Gastrocnemius medialis (tissue), 4 donors: ENCODE measurements around the gene DNASE1L2. TPM values are rescaled to one million over a fixed set of nuclear protein-coding genes. Genes with fewer than 3 reads are reported as not detected.

ENCODE experiments used
- ATAC-seq, 2 donors: fragments of 150-250 bp; one replicate each; pipeline ENCODE4 v1.9.1; 2016
- DNase-seq, 2 donors: peaks; one replicate each; pipeline ENCODE4 v3.0.0-alpha.2; 2019
- H3K27ac ChIP-seq, 4 donors: fragments of 200-600 bp; sonication (generic); 1 replicate in 1 of 4; 2 replicates in 3 of 4; pipeline ENCODE4 v1.5.1; 2016 to 2018; ENCODE audit warnings: mild to moderate bottlenecking in 2 of 4, moderate library complexity in 1 of 4
- H3K27me3 ChIP-seq, 3 donors: fragments of 200-600 bp; sonication (generic) in 2 of 3; 1 replicate in 1 of 3; 2 replicates in 2 of 3; pipeline versions ENCODE4 v1.5.1 to v1.6.0; 2016 to 2019; ENCODE audit warnings: mild to moderate bottlenecking in 1 of 3, moderate library complexity in 1 of 3
- H3K36me3 ChIP-seq, 2 donors: fragments of 200-600 bp; sonication (generic) in 1 of 2; one replicate each; pipeline ENCODE4 v1.5.1; 2017 to 2018
- H3K4me1 ChIP-seq, 2 donors: fragments of 200-600 bp; sonication (generic) in 1 of 2; one replicate each; pipeline ENCODE4 v1.5.1; 2016 to 2017; ENCODE audit warnings: mild to moderate bottlenecking in 2 of 2
- H3K4me3 ChIP-seq, 4 donors: fragments of 200-600 bp; sonication (generic) in 3 of 4; 1 replicate in 1 of 4; 2 replicates in 3 of 4; pipeline ENCODE4 v1.5.1; 2016 to 2019; ENCODE audit warnings: mild to moderate bottlenecking in 2 of 4
- H3K9me3 ChIP-seq, 3 donors: fragments of 200-600 bp; sonication (generic) in 2 of 3; 1 replicate in 1 of 3; 2 replicates in 2 of 3; pipeline ENCODE4 v1.5.1; 2016 to 2019
- CTCF ChIP-seq, 5 experiments: fragments of 450-650 bp in 3 of 5; fragments of 200-600 bp in 2 of 5; sonication (generic) in 2 of 5; IDR thresholded peaks in 4 of 5; conservative IDR thresholded peaks in 1 of 5; 1 replicate in 4 of 5; 2 replicates in 1 of 5; pipeline ENCODE4 v1.5.1; 2016 to 2019; ENCODE audit warnings: antibody characterized with exemption in 5 of 5, mild to moderate bottlenecking in 3 of 5, moderate library complexity in 3 of 5
- POLR2A ChIP-seq, 2 donors: fragments of 450-650 bp; IDR thresholded peaks; one replicate each; pipeline ENCODE4 v1.6.1; 2017; ENCODE audit warnings: antibody characterized with exemption in 2 of 2, mild to moderate bottlenecking in 2 of 2, moderate library complexity in 2 of 2
- in situ Hi-C, 4 donors: fragments of 200-750 bp; cut with MboI; loops; one replicate each; pipeline versions ENCODE4 v1.15.0 to v1.8.0; 2017; ENCODE audit warnings: low sequenced_read_pairs in 4 of 4
- intact Hi-C: fragments of 100-400 bp; cut with DNase I; formaldehyde crosslinking; loops from one replicate; pipeline ENCODE4 v1.15.1; 2023; ENCODE audit warnings: low total_unique reads
- microRNA counts, 2 donors: library from miRNA; unstranded; fragments of <30 nt; microRNA quantifications; one replicate each; lab custom pipeline; 2016
- microRNA-seq, 2 donors: library from miRNA; unstranded; fragments of <30 nt; microRNA quantifications; one replicate each; pipeline ENCODE4, GENCODE V29; 2016; ENCODE audit warnings: borderline replicate concordance in 2 of 2
- total RNA-seq, 4 donors: library from RNA; depleted of rRNA; stranded (reverse); fragments of >200 nt; gene quantifications; one replicate each; pipeline versions ENCODE4 v1.1.0 to v1.2.3, GENCODE V29; 2016

The DNASE1L2 gene
- total RNA-seq, 4 donors from 2014 or later: 0.69 to 2.1 TPM; not detected in 2

GRCh38 chr16:2284797-2285576 lies 48.7 kb downstream of the DNASE1L2 start:
- intact Hi-C loops: no loop called here
- H3K9me3 ChIP-seq: no peaks in the 10 kb centered on the region
- H3K4me1 ChIP-seq: no peaks in the 10 kb centered on the region
- in situ Hi-C loops: no loop called here
- TF ChIP-seq POLR2A (IDR thresholded peaks at IDR 0.05): no peak
- no peak for TF ChIP-seq CTCF (IDR thresholded peaks at IDR 0.05 in 4 of 5, conservative IDR thresholded peaks at IDR 0.05 in 1 of 5)
- H3K4me3 ChIP-seq: no peak overlapping the region
- ATAC-seq (no peak), DNase-seq (no peak)
- H3K27ac ChIP-seq: no peak overlapping the region
- peaks cover 0 to 5% of the 10 kb centered on the region in 2 donors for H3K36me3 ChIP-seq
- no peaks in the 10 kb centered on the region for H3K27me3 ChIP-seq

GRCh38 chr16:2285731-2286191 lies 49.5 kb downstream of the DNASE1L2 start:
- in situ Hi-C loops: no loop called here
- Histone ChIP-seq H3K27me3 (no peaks in the 10 kb centered on the region), H3K9me3 (no peaks in the 10 kb centered on the region), H3K4me1 (no peaks in the 10 kb centered on the region), H3K36me3 (peaks cover 0 to 4% of the 10 kb centered on the region in 2 donors), H3K4me3 (no peak overlapping the region), H3K27ac (no peak overlapping the region)
- no peak for TF ChIP-seq POLR2A (IDR thresholded peaks at IDR 0.05)
- no peak for TF ChIP-seq CTCF (IDR thresholded peaks at IDR 0.05 in 4 of 5, conservative IDR thresholded peaks at IDR 0.05 in 1 of 5)
- DNase-seq (no peak), ATAC-seq (no peak)
- intact Hi-C loops: no loop called here

- Histone ChIP-seq H3K4me1 (no peaks in the 10 kb centered on the region), H3K27ac (no peak overlapping the region), H3K36me3 (no peaks in the 10 kb centered on the region), H3K9me3 (no peaks in the 10 kb centered on the region), H3K4me3 (no peak overlapping the region), H3K27me3 (no peaks in the 10 kb centered on the region)
- ATAC-seq: no peak
- no peak for TF ChIP-seq POLR2A (IDR thresholded peaks at IDR 0.05)
- TF ChIP-seq CTCF (IDR thresholded peaks at IDR 0.05 in 4 of 5, conservative IDR thresholded peaks at IDR 0.05 in 1 of 5): no peak
- intact Hi-C loops (no loop called here), in situ Hi-C loops (no loop called here)
- no peak for DNase-seq
These were observed 50.3 kb downstream of the DNASE1L2 start for GRCh38 chr16:2286550-2286949.

GRCh38 chr16:2287916-2288547 lies 51.8 kb downstream of the DNASE1L2 start:
- intact Hi-C loops: no loop called here
- no peaks in the 10 kb centered on the region for H3K36me3 ChIP-seq
- no peak for ATAC-seq
- H3K4me3 ChIP-seq: no peak overlapping the region
- no peaks in the 10 kb centered on the region for H3K4me1 ChIP-seq
- no peaks in the 10 kb centered on the region for H3K9me3 ChIP-seq
- TF ChIP-seq POLR2A (IDR thresholded peaks at IDR 0.05) (no peak), CTCF (IDR thresholded peaks at IDR 0.05 in 4 of 5, conservative IDR thresholded peaks at IDR 0.05 in 1 of 5) (no peak)
- no peaks in the 10 kb centered on the region for H3K27me3 ChIP-seq
- in situ Hi-C loops: no loop called here
- H3K27ac ChIP-seq: no peak overlapping the region
- no peak for DNase-seq

MicroRNA genes within 50 kb of the gene (microRNA counts, 767-probe panel; counts per million panel counts)
- microRNA hsa-miR-940 (lab: Ali Mortazavi, UCI): 356 to 448 counts per million in 2 donors

Small RNA genes lying within 50 kb of the gene (microRNA-seq; reads per million reads assigned to microRNA genes)
- gene MIR3677 (0 reads per million in 2 donors), gene MIR4717 (0 reads per million in 2 donors)

Other genes starting within 250 kb of the DNASE1L2 start
- gene SYNGR3, start 246.5 kb upstream of the DNASE1L2 start, total RNA-seq: 1 to 10 TPM in 1 of 4 donors, not detected in 3; 2.3 TPM
- 10 to 100 TPM; 57.0 to 92.2 (median 75.4) TPM for gene ZNF598, start 226.6 kb upstream of the DNASE1L2 start, total RNA-seq
- gene NPW, start 216.7 kb upstream of the DNASE1L2 start, total RNA-seq: not detected
- gene NHERF2, start 209.5 kb upstream of the DNASE1L2 start, total RNA-seq: 10 to 100 TPM; 51.6 to 86.9 (median 74.4) TPM
- gene NTHL1, start 188.6 kb upstream of the DNASE1L2 start, total RNA-seq: 10 to 100 TPM in 1 of 4 donors, 1 to 10 TPM in 3; 3.5 to 13.6 (median 6.4) TPM
- 10 to 100 TPM; 44.5 to 62.7 (median 53.8) TPM for gene TSC2, start 188.5 kb upstream of the DNASE1L2 start, total RNA-seq
- 100 to 1,000 TPM; 168 to 376 (median 339) TPM for gene PKD1, start 100.5 kb upstream of the DNASE1L2 start, total RNA-seq
- gene RAB26, start 87.8 kb upstream of the DNASE1L2 start, total RNA-seq: 1 to 10 TPM in 2 of 4 donors, not detected in 2; 1.3 to 4.2 TPM
- gene TRAF7, start 80.7 kb upstream of the DNASE1L2 start, total RNA-seq: 10 to 100 TPM; 39.5 to 71.4 (median 55.9) TPM
- under 1 TPM in 3 of 4 donors, not detected in 1; 0.07 to 0.51 (median 0.10) TPM for gene CASKIN1, start 39.8 kb upstream of the DNASE1L2 start, total RNA-seq
- 10 to 100 TPM; 40.3 to 77.0 (median 73.5) TPM for gene MLST8, start 31.0 kb upstream of the DNASE1L2 start, total RNA-seq
- 1 to 10 TPM in 3 of 4 donors, under 1 TPM in 1; 0.15 to 2.2 (median 1.4) TPM for gene BRICD5, start 25.6 kb upstream of the DNASE1L2 start, total RNA-seq
- gene PGP, start 21.6 kb upstream of the DNASE1L2 start, total RNA-seq: 10 to 100 TPM; 19.6 to 43.1 (median 25.6) TPM
- 10 to 100 TPM; 24.5 to 38.4 (median 27.0) TPM for gene E4F1, start 12.9 kb upstream of the DNASE1L2 start, total RNA-seq
- gene ECI1, start 15.1 kb downstream of the DNASE1L2 start, total RNA-seq: 100 to 1,000 TPM in 1 of 4 donors, 10 to 100 TPM in 3; 74.0 to 137 (median 79.3) TPM
- gene RNPS1, start 31.7 kb downstream of the DNASE1L2 start, total RNA-seq: 100 to 1,000 TPM; 158 to 222 (median 172) TPM
- gene ABCA3, start 104.3 kb downstream of the DNASE1L2 start, total RNA-seq: 10 to 100 TPM in 3 of 4 donors, 1 to 10 TPM in 1; 2.7 to 15.0 (median 10.9) TPM
- 1 to 10 TPM; 1.8 to 3.6 (median 2.4) TPM for gene CCNF, start 193.0 kb downstream of the DNASE1L2 start, total RNA-seq
- under 1 TPM in 2 of 4 donors, not detected in 2; 0.33 to 0.91 TPM for gene TEDC2, start 223.7 kb downstream of the DNASE1L2 start, total RNA-seq
- not detected for gene NTN3, start 234.9 kb downstream of the DNASE1L2 start, total RNA-seq
- 10 to 100 TPM in 2 of 4 donors, 1 to 10 TPM in 2; 8.7 to 14.8 (median 9.9) TPM for gene TBC1D24, start 238.7 kb downstream of the DNASE1L2 start, total RNA-seq